GM21723 (cell line): ENCODE measurements around the gene CTSC.
"Not testable (repeated sequence)": the region's sequence is repeated elsewhere in the genome, so short reads cannot be mapped to it uniquely, and the experiment has no call there.

ENCODE experiments used
- ATAC-seq: cut with Tn5 transposase; IDR thresholded peaks from one replicate; pipeline ENCODE4 v1.9.1; 2021; ENCODE audit warnings: mild to moderate bottlenecking, moderate library complexity; ENCODE audit not compliant: unreplicated experiment

The CTSC gene

GRCh38 chr11:88284336-88285050, 53.0 kb downstream of the CTSC start:
- no peak for ATAC-seq

GRCh38 chr11:88282747-88283515, 54.6 kb downstream of the CTSC start:
- ATAC-seq = no peak

- ATAC-seq = no peak
Measured at GRCh38 chr11:88281317-88281712, 56.2 kb downstream of the CTSC start.

- ATAC-seq = no peak
Measured at GRCh38 chr11:88280673-88281316, 56.7 kb downstream of the CTSC start.

DNA sequence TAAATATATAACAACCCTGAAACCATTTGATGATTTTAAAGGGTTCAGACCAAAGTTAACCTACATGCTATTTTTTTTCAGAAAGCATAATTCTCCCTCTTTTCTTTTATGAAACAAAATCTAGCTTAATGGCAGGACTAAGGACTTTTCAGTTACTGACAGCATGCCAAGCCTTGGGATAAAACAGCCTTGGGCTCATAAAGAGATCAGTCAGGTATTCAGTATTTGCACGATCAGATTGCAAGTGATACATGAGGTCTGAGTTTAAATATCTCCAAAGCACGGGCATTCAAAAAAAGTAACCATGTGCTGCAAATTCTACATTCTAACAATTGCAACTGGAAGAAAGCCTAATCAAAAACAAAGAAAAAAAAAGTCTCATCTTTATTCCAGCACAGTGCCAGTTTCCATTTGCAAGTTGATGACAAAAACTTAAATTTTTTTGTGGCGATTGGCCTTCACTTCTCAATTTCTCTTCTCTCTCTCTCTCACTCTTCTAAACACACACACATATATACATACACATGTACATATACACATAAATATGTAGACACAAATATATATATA, 60.1 kb downstream of the CTSC start:
- ATAC-seq = no peak

DNA sequence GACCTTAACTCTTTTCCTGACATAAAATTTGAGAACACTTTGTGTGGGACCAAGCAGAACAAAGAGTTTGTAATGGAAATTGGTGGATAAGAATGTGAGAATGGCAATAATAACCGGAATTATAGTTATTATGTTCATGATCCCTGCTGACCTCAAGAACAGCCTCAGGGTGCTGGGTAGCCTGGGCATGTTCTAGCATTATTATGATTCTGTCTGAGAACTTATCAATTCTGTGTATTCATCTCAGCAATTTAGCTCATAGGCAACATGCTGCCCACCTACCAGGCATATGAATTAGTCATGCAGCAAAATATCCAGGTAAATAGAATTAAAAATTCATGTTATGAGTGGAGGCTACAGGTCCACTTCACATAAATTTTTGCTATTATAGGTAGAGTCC, 61.9 kb downstream of the CTSC start:
- ATAC-seq = no peak

- no peak for ATAC-seq
Measured at GRCh38 chr11:88266919-88267318, 70.6 kb downstream of the CTSC start.

GRCh38 chr11:88266157-88266556, 71.4 kb downstream of the CTSC start:
- no peak for ATAC-seq

DNA sequence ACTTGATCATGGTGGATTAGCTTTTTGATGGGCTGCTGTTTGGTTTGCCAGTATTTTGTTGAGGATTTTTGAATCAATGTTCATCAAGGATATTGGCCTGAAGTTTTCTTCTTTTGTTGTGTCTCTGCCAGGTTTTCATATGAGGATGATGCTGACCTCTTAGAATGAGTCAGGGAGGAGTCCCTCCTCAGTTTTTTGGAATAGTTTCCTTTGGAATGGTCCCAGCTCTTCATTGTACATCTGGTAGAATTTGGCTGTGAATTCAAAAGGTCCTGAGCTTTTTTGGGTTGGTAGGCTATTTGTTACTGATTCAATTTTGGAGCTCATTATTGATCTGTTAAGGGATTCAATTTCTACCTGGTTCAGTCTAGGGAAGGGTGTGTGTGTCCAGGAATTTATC, 78.1 kb downstream of the CTSC start:
- no peak for ATAC-seq

GRCh38 chr11:88252208-88252607, 85.3 kb downstream of the CTSC start:
- ATAC-seq = no peak

DNA sequence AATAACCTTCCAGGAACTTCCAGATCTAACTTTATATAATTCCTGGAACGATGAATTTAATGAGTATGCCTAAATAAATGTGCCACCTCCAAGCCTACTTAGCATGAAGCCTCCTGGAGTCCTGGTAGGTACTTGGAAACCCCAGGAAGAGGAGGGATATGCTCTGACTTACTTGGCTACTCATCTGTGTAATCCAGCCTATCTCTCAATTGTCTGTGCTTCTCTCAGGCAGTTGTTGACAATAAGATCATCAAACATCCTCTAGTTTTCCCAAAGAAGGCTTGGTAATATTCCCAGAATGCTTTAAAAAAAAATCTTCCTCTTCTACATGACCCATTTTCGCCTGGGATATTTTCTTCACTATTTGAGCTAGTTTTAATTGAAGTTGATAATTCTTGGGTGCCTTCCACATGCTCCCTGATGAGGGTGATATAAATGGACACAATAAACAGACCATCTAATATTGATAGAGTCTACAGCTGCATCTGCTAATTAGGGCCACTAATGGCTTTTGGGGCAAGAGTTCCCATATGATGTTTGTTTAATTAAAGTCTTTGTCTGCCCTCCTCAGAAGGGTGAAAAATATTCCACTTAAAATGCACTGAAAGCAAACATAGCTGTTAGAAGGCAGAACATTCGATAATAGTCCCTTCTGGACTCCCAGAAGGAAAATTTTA, 86.8 kb downstream of the CTSC start:
- no peak for ATAC-seq

- ATAC-seq = no peak
Measured at GRCh38 chr11:88249706-88250105, 87.8 kb downstream of the CTSC start.

- ATAC-seq = no peak
Measured at GRCh38 chr11:88246696-88247095, 90.8 kb downstream of the CTSC start.

DNA sequence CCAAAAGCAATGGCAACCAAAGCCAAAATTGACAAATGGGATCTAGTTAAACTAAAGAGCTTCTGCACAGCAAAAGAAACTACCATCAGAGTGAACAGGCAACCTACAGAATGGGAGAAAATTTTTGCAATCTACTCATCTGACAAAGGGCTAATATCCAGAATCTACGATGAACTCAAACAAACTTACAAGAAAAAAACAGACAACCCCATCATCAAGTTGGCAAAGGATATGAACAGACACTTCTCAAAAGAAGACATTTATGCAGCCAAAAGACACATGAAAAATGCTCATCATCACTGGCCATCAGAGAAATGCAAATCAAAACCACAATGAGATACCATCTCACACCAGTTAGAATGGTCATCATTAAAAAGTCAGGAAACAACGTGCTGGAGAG, 92.0 kb downstream of the CTSC start:
- not testable (repeated sequence) for ATAC-seq
